Mesenteric fat pad (tissue), 1 donor: ENCODE data around the gene MESD. TPM values are rescaled to one million over a fixed set of nuclear protein-coding genes. Genes with fewer than 3 reads are reported as not detected.

Experiments
- DNase-seq: peaks from one replicate; pipeline ENCODE4 v3.0.0-alpha.2; 2020; ENCODE audit warnings: low spot score
- total RNA-seq: library from RNA; stranded (reverse); fragmentation: NEBNext Ultra II Directional; extraction: Animal tissue kit (Norgen Biotek cat#: 25700); gene quantifications from one replicate; pipeline ENCODE4 v1.2.1, GENCODE V29; 2021
- donor health status: DM: yes; HTN: yes; CAD: no.

The MESD gene
- total RNA-seq, 1 donor from 2014 or later: 30.2 TPM

GRCh38 chr15:80940851-80941250, 48.8 kb downstream of the MESD start:
- peak; percentile 81 for DNase-seq

GRCh38 chr15:80940331-80940730, 49.3 kb downstream of the MESD start:
- peak; percentile 39 for DNase-seq

GRCh38 chr15:80939216-80939615, 50.4 kb downstream of the MESD start:
- no peak for DNase-seq

DNA sequence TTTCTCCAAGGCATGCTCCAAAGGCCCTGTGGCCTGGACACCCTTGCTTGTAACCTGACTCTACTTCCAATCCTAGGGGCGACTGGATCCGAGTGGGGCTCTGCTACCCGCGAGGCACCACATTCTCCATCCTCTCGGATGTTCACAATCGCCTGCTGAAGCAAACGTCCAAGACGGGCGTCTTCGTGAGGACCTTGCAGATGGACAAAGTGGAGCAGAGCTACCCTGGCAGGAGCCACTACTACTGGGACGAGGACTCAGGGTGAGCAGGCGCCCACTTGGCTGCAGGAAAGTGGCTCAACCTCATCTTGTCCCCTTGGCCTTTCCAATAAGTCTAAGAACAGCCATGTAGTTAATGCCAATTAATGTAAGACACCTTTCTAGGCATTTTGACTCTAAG, 51.9 kb downstream of the MESD start:
- DNase-seq: no peak

DNA sequence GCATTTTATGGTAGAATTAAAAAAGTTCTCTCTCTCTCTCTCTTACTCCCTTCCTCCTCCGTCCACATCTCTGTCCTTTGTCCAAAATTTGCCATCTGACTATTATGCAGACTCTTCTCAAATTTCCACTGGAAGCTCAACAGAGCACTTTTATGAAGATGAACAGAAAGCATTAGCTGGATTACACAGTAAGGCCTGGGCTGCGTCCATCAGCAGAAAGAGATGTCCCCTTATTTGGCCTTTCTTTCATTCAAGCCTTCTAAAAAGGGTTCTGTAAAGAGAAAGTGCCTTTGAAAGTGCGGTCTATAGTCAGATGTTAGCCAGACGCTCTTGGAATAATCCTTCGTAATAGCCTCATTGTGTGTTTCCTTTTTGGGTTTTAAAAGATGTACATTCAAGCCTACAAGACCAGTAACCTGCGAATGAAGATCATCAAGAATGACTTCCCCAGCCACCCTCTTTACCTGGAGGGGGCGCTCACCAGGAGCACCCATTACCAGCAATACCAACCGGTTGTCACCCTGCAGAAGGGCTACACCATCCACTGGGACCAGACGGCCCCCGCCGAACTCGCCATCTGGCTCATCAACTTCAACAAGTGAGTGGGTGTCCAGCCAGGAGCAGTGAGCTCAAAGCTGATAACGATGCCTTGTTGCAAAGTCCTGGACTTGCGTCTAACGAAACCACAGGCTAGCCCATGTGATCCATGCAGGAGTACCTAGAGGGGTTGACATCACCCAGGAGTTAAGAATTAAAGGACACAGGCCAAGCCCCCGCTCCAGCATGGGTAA, 53.1 kb downstream of the MESD start:
- no peak for DNase-seq

- DNase-seq: no peak
Measured at GRCh38 chr15:80934761-80935221, 54.8 kb downstream of the MESD start.

DNA sequence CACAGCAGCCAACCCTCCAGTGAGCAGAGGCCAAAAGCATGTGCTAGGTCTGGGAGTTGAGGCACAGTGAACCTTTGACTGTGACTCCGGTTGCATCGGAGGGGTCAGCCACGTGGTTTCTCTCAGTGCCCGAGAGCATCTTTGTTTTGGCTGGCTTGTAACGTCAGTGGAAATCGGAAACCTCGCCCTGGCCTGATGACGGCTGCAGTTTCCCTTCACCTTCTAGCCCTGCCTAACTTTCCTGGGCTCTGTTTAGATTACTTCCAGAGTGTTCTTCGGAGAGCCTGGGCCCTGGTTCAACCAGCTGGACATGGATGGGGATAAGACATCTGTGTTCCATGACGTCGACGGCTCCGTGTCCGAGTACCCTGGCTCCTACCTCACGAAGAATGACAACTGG, 56.6 kb downstream of the MESD start:
- DNase-seq: no peak

- DNase-seq: no peak
Measured at GRCh38 chr15:80932513-80932815, 57.2 kb downstream of the MESD start.

- DNase-seq: no peak
Measured at GRCh38 chr15:80931721-80932512, 57.7 kb downstream of the MESD start.

DNA sequence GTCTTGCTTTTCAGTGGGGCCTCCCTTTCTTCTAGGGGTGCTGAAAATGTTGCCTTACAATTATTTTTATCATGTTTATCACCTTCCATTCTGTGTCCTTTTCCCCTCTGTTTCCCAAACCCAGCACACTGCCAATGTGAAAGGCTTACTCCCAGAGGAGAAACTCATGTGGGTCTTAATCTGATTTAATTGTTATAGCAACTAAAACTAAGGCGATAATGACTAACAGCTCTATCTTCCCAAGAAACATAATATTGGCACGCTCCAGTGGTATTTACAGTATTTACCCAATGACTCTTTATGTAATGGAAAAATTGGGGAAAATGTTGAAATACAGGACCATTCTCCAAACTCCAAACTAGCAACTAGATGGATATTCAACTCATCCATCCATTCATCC, 58.4 kb downstream of the MESD start:
- no peak for DNase-seq

DNA sequence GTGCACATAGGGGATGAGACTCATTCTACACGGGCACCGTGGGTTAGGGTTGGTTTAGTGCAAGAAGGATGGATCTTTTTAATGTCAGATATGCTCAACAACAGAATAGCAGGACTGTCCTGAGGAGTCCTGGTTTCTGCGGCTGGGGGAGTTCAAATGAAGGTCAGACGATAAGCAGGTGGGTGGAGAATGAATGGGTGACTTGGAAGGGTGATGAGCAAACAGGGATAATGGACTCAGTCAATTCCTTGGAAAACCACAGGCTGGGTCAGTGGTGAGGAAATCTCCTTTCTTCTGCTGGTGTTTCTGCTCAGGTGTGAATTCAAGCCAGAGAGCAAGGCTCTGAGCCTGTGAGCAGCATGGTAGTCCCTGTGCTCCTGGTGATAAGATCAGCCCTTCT, 59.9 kb downstream of the MESD start:
- no peak for DNase-seq

- no peak for DNase-seq
Measured at GRCh38 chr15:80929225-80929624, 60.4 kb downstream of the MESD start.

- DNase-seq: no peak
Measured at GRCh38 chr15:80926126-80926525, 63.5 kb downstream of the MESD start.

DNA sequence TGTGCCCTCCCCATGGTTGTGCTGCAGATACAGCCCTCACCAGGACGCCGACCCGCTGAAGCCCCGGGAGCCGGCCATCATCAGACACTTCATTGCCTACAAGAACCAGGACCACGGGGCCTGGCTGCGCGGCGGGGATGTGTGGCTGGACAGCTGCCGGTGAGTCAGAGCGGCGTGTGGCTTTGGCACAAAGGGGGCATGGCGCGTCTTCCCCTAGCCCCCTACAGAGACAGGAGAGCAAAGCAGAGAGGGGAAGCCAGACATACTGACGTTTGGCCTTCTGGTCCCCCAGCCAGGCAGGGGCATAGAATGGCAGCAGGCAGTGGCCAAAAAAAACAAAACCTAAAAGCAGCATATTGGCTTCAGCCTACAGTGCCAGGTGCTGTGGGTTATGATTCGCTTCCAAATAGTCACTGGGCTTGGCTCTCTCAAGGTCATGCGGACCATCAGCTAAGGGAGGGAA, 64.0 kb downstream of the MESD start:
- DNase-seq: no peak

DNA sequence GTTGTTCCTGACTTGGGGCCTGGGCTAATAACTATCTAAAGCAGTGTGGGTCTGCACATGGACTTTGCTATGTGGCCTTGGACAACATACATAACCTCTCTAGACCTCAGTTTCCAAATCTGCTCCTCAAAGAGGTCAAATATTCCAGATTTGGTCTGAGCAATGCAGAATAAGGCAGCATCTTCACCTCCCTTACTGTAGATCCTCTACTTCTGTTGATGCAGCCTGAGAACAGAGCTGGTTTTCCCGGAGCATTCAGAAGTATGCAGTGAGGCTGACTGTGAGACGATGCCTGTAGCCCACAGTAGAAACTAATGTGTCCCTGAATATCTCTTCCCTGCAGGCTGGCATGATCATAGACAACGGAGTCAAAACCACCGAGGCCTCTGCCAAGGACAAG, 65.3 kb downstream of the MESD start:
- DNase-seq: no peak

DNA sequence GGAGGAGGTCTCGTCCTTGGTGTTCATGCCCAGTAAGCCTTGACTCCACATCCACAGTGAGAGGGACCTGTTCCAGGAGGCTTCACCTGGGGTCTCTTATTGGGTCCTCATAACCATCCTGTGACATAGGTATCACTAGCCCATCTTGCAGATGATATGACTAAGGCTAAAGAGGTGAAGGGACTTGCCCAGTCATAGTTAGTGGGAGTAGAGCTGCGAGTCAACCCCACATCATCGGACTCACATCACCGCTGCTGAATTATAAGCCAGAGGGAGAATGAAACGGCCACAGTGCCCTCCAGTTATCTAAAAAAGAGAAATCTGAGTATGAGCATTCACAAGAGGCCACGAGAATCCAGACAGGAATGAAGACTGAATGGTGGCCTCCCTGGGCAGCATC, 66.0 kb downstream of the MESD start:
- no peak for DNase-seq

GRCh38 chr15:80921736-80922410, 67.7 kb downstream of the MESD start:
- no peak for DNase-seq

DNA sequence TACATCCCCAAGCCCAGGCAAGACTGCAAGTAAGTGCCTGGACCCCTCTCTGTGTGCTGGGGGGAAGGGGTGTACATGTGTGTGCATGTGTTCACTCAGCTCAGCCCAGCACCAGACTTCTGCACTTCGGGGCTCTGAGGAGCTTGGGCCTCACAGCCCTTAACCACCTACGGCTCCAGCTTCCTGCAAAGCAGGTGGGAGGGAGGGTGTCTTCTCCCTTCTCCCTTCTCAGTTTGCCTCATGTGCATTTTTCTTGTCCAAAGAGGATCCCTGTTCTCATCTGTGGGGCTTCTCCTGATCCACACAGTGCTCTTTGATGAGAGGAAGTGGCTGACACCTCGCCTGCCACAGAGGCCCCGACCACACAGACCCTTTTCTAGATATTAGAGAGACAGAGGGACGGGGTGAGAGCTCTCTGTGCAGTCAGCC, 69.3 kb downstream of the MESD start:
- DNase-seq: no peak

DNA sequence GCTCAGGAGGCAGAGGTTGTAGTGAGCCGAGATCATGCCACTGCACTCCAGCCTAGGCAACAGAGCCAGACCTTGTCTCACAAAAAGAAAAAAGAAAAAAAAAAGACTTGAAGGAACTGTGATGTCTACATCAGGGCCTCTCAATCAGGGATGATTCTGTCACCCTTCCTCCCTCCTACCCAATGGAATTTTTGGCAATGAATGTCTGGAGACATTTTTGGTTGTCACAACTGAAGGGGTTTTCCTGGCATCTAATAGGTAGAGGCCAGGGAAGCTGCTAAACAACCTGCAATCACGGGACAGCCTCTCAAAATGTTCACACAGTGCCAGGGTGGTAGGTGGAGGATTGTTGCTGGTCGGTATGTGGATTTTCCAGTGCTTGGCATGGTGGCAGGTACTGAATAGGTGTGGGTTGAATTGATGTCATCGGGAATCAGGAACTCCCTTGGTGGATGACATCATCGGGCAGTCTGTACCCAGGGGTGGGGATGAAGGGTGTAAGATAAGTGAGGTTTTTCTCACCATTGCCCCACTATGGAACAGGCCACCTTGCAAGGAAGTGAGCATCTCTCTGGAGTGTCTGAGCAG, 71.3 kb downstream of the MESD start:
- DNase-seq: no peak

- no peak for DNase-seq
Measured at GRCh38 chr15:80916056-80916455, 73.6 kb downstream of the MESD start.

- no peak for DNase-seq
Measured at GRCh38 chr15:80915472-80915871, 74.1 kb downstream of the MESD start.

GRCh38 chr15:80913541-80913940, 76.1 kb downstream of the MESD start:
- DNase-seq: no peak
